Endodermal cell (in vitro differentiated cells): ENCODE data around the gene ARHGAP36. TPM values are rescaled to one million over a fixed set of nuclear protein-coding genes. Genes with fewer than 3 reads are reported as not detected.

ENCODE experiments used
- DNase-seq: peaks from one replicate; pipeline ENCODE4 v3.0.0-alpha.2; 2017
- H3K27ac ChIP-seq: 2 replicates; pipeline ENCODE4 v1.5.1; 2013; ENCODE audit warnings: mild to moderate bottlenecking, low read depth, low read length, moderate library complexity
- H3K27me3 ChIP-seq: 2 replicates; pipeline ENCODE4 v1.6.1; 2013; ENCODE audit warnings: mild to moderate bottlenecking, low read length, moderate library complexity; ENCODE audit not compliant: insufficient read depth, control insufficient read depth, poor library complexity, severe bottlenecking
- H3K36me3 ChIP-seq: 2 replicates; pipeline ENCODE4 v1.7.0; 2013; ENCODE audit warnings: mild to moderate bottlenecking, low read length, moderate library complexity; ENCODE audit not compliant: control insufficient read depth, insufficient read depth
- H3K4me1 ChIP-seq: one replicate; pipeline ENCODE4 v1.7.0; 2013; ENCODE audit warnings: low read length; ENCODE audit not compliant: control insufficient read depth, insufficient read depth
- H3K4me3 ChIP-seq: 2 replicates; pipeline ENCODE4 v1.5.1; 2013; ENCODE audit warnings: mild to moderate bottlenecking, low read length, moderate library complexity
- H3K9ac ChIP-seq: 2 replicates; pipeline ENCODE4 v1.6.1; 2013; ENCODE audit warnings: mild to moderate bottlenecking, low read length, moderate library complexity; ENCODE audit not compliant: poor library complexity, severe bottlenecking; ENCODE audit errors: extremely low read depth
- H3K9me3 ChIP-seq: 2 replicates; pipeline ENCODE4 v1.6.1; 2013; ENCODE audit warnings: mild to moderate bottlenecking, low read length, moderate library complexity; ENCODE audit not compliant: control insufficient read depth
- H3K27ac Mint-ChIP-seq: 2 replicates; pipeline ENCODE4 v1.8.0; 2020; ENCODE audit warnings: mixed read lengths
- H3K27me3 Mint-ChIP-seq: 2 replicates; pipeline ENCODE4 v1.8.0; 2021; ENCODE audit warnings: mild to moderate bottlenecking, mixed read lengths; ENCODE audit not compliant: insufficient read depth
- H3K36me3 Mint-ChIP-seq: 2 replicates; pipeline ENCODE4 v1.8.0; 2020; ENCODE audit warnings: low read depth, mixed read lengths
- H3K4me1 Mint-ChIP-seq: 2 replicates; pipeline ENCODE4 v1.8.0; 2020; ENCODE audit warnings: mixed read lengths
- H3K4me3 Mint-ChIP-seq: 2 replicates; pipeline ENCODE4 v1.8.0; 2020; ENCODE audit warnings: mild to moderate bottlenecking, moderate library complexity, mixed read lengths
- H3K9me3 Mint-ChIP-seq: 2 replicates; pipeline ENCODE4 v1.8.0; 2020; ENCODE audit warnings: mild to moderate bottlenecking, mixed read lengths
- CTCF ChIP-seq: fragments of 200-600 bp; sonication (generic); conservative IDR thresholded peaks from 2 replicates; pipeline ENCODE4 v1.5.0; 2021; ENCODE audit warnings: antibody characterized with exemption, mild to moderate bottlenecking
- WGBS, 2 experiments: methylation state at CpG; one replicate each; pipeline versions ENCODE4 v1.1.5 to v1.1.7; 2013; ENCODE audit warnings: missing lambda C conversion rate in 2 of 2, mixed read lengths in 1 of 2; ENCODE audit not compliant: insufficient coverage in 1 of 2, insufficient read length in 1 of 2; 5-methylcytosine and 5-hydroxymethylcytosine counted together
- total RNA-seq, 2 donors: library from RNA; stranded (reverse); fragmentation: NEBNext Ultra II Directional in 1 of 2; extraction: Animal tissue kit (Norgen Biotek cat#: 25700) in 1 of 2; gene quantifications; 2 replicates in 1 of 2; 3 replicates in 1 of 2; pipeline ENCODE4 v1.2.1, GENCODE V29; 2021

The ARHGAP36 gene
- total RNA-seq, 2 donors from 2014 or later = 0.24 TPM; not detected in 1

GRCh38 chrX:131032354-131033230, 25.6 kb upstream of the ARHGAP36 start:
- no peaks in the 10 kb centered on the region for H3K9me3 ChIP-seq
- no peak overlapping the region for H3K9ac ChIP-seq
- no peak overlapping the region for H3K4me3 ChIP-seq
- Mint-ChIP-seq H3K27me3 (peaks cover 17% of the 10 kb centered on the region), H3K27ac (no peak overlapping the region), H3K4me1 (no peaks in the 10 kb centered on the region), H3K4me3 (no peak overlapping the region), H3K36me3 (no peaks in the 10 kb centered on the region), H3K9me3 (no peaks in the 10 kb centered on the region)
- WGBS, 2 experiments = 89% methylated on average over 2 of the region's 2 CpGs; no CpG with 5 or more reads in 1 of the 2 experiments
- H3K4me1 ChIP-seq = no peaks in the 10 kb centered on the region
- H3K36me3 ChIP-seq = no peaks in the 10 kb centered on the region
- TF ChIP-seq CTCF = no peak
- H3K27me3 ChIP-seq = no peaks in the 10 kb centered on the region
- H3K27ac ChIP-seq = no peak overlapping the region
- DNase-seq = no peak

GRCh38 chrX:131034063-131034462, 24.1 kb upstream of the ARHGAP36 start:
- no peak overlapping the region for H3K9ac ChIP-seq
- no peak overlapping the region for H3K27ac ChIP-seq
- TF ChIP-seq CTCF = no peak
- no peaks in the 10 kb centered on the region for H3K9me3 Mint-ChIP-seq
- H3K36me3 Mint-ChIP-seq = no peaks in the 10 kb centered on the region
- WGBS, 2 experiments = 93% methylated on average over 7 of the region's 7 CpGs; no CpG with 5 or more reads in 1 of the 2 experiments
- no peak overlapping the region for H3K27ac Mint-ChIP-seq
- no peaks in the 10 kb centered on the region for H3K4me1 ChIP-seq
- no peak overlapping the region for H3K4me3 Mint-ChIP-seq
- H3K27me3 ChIP-seq = no peaks in the 10 kb centered on the region
- no peak overlapping the region for H3K4me3 ChIP-seq
- DNase-seq = no peak
- H3K36me3 ChIP-seq = no peaks in the 10 kb centered on the region
- no peaks in the 10 kb centered on the region for H3K9me3 ChIP-seq
- H3K4me1 Mint-ChIP-seq = no peaks in the 10 kb centered on the region
- peaks cover 13% of the 10 kb centered on the region for H3K27me3 Mint-ChIP-seq

- Mint-ChIP-seq H3K4me3 (no peak overlapping the region), H3K9me3 (no peaks in the 10 kb centered on the region), H3K27me3 (peaks cover 35% of the 10 kb centered on the region)
These were observed 17.4 kb upstream of the ARHGAP36 start for GRCh38 chrX:131040781-131041180.

More at GRCh38 chrX:131040781-131041180, 17.4 kb upstream of the ARHGAP36 start:
- no peak for DNase-seq
- Mint-ChIP-seq H3K27ac (no peak overlapping the region), H3K4me1 (no peaks in the 10 kb centered on the region), H3K36me3 (no peaks in the 10 kb centered on the region)
- Histone ChIP-seq H3K36me3 (no peaks in the 10 kb centered on the region), H3K4me1 (no peaks in the 10 kb centered on the region), H3K27ac (no peak overlapping the region), H3K9ac (no peak overlapping the region), H3K4me3 (no peak overlapping the region), H3K9me3 (no peaks in the 10 kb centered on the region), H3K27me3 (no peaks in the 10 kb centered on the region)
- no peak for TF ChIP-seq CTCF
